Stimulated activated CD8-positive, alpha-beta memory T cell treated with anti-CD3 and anti-CD28 coated beads, Interleukin-15, amount 100 ng/mL, for 24 hours (primary cell): ENCODE data around the gene CCND1.

ENCODE experiments used
- DNase-seq: peaks from one replicate; pipeline ENCODE4 v3.0.0-alpha.2; 2020; ENCODE audit warnings: low read depth

CCND1 gene

GRCh38 chr11:69653406-69653960 is 12.5 kb downstream of the CCND1 start:
- no peak for DNase-seq

GRCh38 chr11:69654001-69654659 is 13.2 kb downstream of the CCND1 start:
- DNase-seq, result no peak

- no peak for DNase-seq
Observed at GRCh38 chr11:69654660-69655478, 13.9 kb downstream of the CCND1 start.

GRCh38 chr11:69655479-69656428 is 14.8 kb downstream of the CCND1 start:
- DNase-seq, result no peak

GRCh38 chr11:69656536-69657455 is 15.8 kb downstream of the CCND1 start:
- DNase-seq, result no peak

- no peak for DNase-seq
Observed at GRCh38 chr11:69657456-69657910, 16.5 kb downstream of the CCND1 start.

GRCh38 chr11:69657911-69658625 is 17.1 kb downstream of the CCND1 start:
- no peak for DNase-seq

- DNase-seq, result no peak
Observed at GRCh38 chr11:69658626-69659450, 17.9 kb downstream of the CCND1 start.

GRCh38 chr11:69659591-69659990 is 18.6 kb downstream of the CCND1 start:
- DNase-seq, result no peak

GRCh38 chr11:69660001-69660500 is 19.1 kb downstream of the CCND1 start:
- DNase-seq, result no peak

- no peak for DNase-seq
Observed at GRCh38 chr11:69661413-69661715, 20.4 kb downstream of the CCND1 start.

GRCh38 chr11:69662021-69662698 is 21.2 kb downstream of the CCND1 start:
- no peak for DNase-seq

GRCh38 chr11:69662806-69663205 is 21.9 kb downstream of the CCND1 start:
- no peak for DNase-seq

- DNase-seq, result no peak
Observed at GRCh38 chr11:69663326-69663725, 22.4 kb downstream of the CCND1 start.

- no peak for DNase-seq
Observed at GRCh38 chr11:69664103-69664775, 23.3 kb downstream of the CCND1 start.

GRCh38 chr11:69664901-69665300 is 23.9 kb downstream of the CCND1 start:
- no peak for DNase-seq

- no peak for DNase-seq
Observed at GRCh38 chr11:69665669-69666068, 24.7 kb downstream of the CCND1 start.

GRCh38 chr11:69666261-69666660 is 25.3 kb downstream of the CCND1 start:
- no peak for DNase-seq
